Mesendoderm (in vitro differentiated cells): ENCODE results near the gene LAMC2.
"Not testable (repeated sequence)": the region's sequence is repeated elsewhere in the genome, so short reads cannot be mapped to it uniquely, and the experiment has no call there.

ENCODE experiments used
- DNase-seq: peaks from one replicate; pipeline ENCODE4 v3.0.0; 2013
- H2AK5ac ChIP-seq: 2 replicates; pipeline ENCODE4 v1.6.1; 2013; ENCODE audit warnings: low read length, inconsistent platforms
- H2BK120ac ChIP-seq: 2 replicates; pipeline ENCODE4 v1.6.1; 2013; ENCODE audit warnings: low read depth, mild to moderate bottlenecking, low read length, moderate library complexity, mixed read lengths
- H2BK15ac ChIP-seq: replicated peaks from 2 replicates; pipeline ENCODE4 v1.6.1; 2013; ENCODE audit warnings: low read depth, mild to moderate bottlenecking, moderate library complexity
- H2BK5ac ChIP-seq: 2 replicates; pipeline ENCODE4 v1.6.1; 2013; ENCODE audit warnings: low read length, inconsistent platforms
- H3K18ac ChIP-seq: 2 replicates; pipeline ENCODE4 v1.6.1; 2013; ENCODE audit warnings: mild to moderate bottlenecking, low read length, mixed read lengths
- H3K23ac ChIP-seq: one replicate; pipeline ENCODE4 v1.6.1; 2013; ENCODE audit warnings: low read length
- H3K27ac ChIP-seq: 2 replicates; pipeline ENCODE4 v1.5.1; 2013; ENCODE audit warnings: low read depth, mild to moderate bottlenecking, inconsistent platforms, low read length, moderate library complexity
- H3K27me3 ChIP-seq: 2 replicates; pipeline ENCODE4 v1.6.1; 2013; ENCODE audit warnings: low read length, control low read depth, mild to moderate bottlenecking, inconsistent platforms; ENCODE audit not compliant: insufficient read depth, poor library complexity
- H3K36me3 ChIP-seq: 2 replicates; pipeline ENCODE4 v1.6.1; 2013; ENCODE audit warnings: low read length, inconsistent platforms; ENCODE audit not compliant: control insufficient read depth, insufficient read depth
- H3K4ac ChIP-seq: one replicate; pipeline ENCODE4 v1.6.1; 2013; ENCODE audit warnings: low read depth, mild to moderate bottlenecking, low read length, moderate library complexity
- H3K4me1 ChIP-seq: 2 replicates; pipeline ENCODE4 v1.6.1; 2013; ENCODE audit warnings: low read depth, low read length, inconsistent platforms; ENCODE audit not compliant: control insufficient read depth
- H3K4me2 ChIP-seq: 2 replicates; pipeline ENCODE4 v1.6.1; 2013; ENCODE audit warnings: low read length
- H3K4me3 ChIP-seq: 2 replicates; pipeline ENCODE4 v1.5.1; 2013; ENCODE audit warnings: mild to moderate bottlenecking, low read length
- H3K56ac ChIP-seq: one replicate; pipeline ENCODE4 v1.6.1; 2013; ENCODE audit warnings: low read length
- H3K79me1 ChIP-seq: 2 replicates; pipeline ENCODE4 v1.6.1; 2013; ENCODE audit warnings: low read length, inconsistent platforms
- H3K79me2 ChIP-seq: 2 replicates; pipeline ENCODE4 v1.6.1; 2013; ENCODE audit warnings: mild to moderate bottlenecking, low read length; ENCODE audit not compliant: control insufficient read depth, insufficient read depth
- H3K9ac ChIP-seq: 2 replicates; pipeline ENCODE4 v1.6.1; 2013; ENCODE audit warnings: low read length, inconsistent platforms
- H4K5ac ChIP-seq: one replicate; pipeline ENCODE4 v1.6.1; 2013; ENCODE audit warnings: low read length
- H4K8ac ChIP-seq: one replicate; pipeline ENCODE4 v1.6.1; 2013; ENCODE audit warnings: low read depth, mild to moderate bottlenecking, control low read depth, low read length, moderate library complexity
- WGBS: extraction: QIAGEN DNeasy Blood & Tissue Kit; methylation state at CpG from one replicate; pipeline ENCODE4 v1.1.7; 2013; ENCODE audit warnings: low lambda C conversion rate, missing lambda C conversion rate; ENCODE audit not compliant: insufficient coverage; ENCODE audit errors: extremely low coverage; 5-methylcytosine and 5-hydroxymethylcytosine counted together

Gene LAMC2

DNA sequence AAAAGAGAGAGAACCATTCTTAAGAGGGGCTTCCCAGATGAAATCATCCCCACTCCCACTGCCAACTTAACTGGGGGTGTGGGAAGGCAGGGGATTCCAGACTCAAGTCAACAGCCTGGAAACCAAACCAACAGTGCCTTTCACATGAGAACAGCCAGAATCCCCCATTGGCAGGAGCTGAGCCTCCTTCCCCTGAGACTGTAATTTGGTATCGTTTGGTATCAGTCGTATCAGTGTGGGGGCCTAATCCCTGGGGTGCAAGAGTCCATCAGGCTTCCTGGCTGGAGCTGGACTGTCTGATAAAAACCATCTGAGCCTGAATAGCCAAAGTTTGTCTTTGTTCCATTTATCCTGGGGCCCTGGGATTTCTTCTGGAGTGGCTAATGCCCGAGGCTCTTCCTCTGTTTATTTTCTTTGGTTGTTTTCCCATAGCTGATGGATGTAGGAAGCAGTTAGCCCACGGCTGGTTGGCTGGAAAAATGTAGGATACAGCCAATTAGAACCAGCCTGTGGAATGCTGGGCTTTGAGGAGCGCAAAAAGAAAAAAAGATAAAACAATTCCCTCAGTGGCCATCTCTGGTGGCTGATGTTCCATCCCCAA is 84.6 kb downstream of the LAMC2 start:
- H3K27me3 ChIP-seq = no peaks in the 10 kb centered on the region
- no peak for DNase-seq
- H3K23ac ChIP-seq = no peak overlapping the region
- no peak overlapping the region for H3K4me2 ChIP-seq
- H3K4ac ChIP-seq = no peak overlapping the region
- no peak overlapping the region for H4K5ac ChIP-seq
- H2BK120ac ChIP-seq = no peak overlapping the region
- no peak overlapping the region for H3K18ac ChIP-seq
- no peaks in the 10 kb centered on the region for H3K4me1 ChIP-seq
- H3K27ac ChIP-seq = no peak overlapping the region
- no peaks in the 10 kb centered on the region for H3K79me1 ChIP-seq
- no peak overlapping the region for H2BK15ac ChIP-seq
- WGBS = no CpG with 5 or more reads among the region's 5 CpGs
- H3K79me2 ChIP-seq = no peaks in the 10 kb centered on the region
- H3K36me3 ChIP-seq = no peaks in the 10 kb centered on the region
- no peak overlapping the region for H2AK5ac ChIP-seq
- no peak overlapping the region for H3K9ac ChIP-seq
- no peak overlapping the region for H2BK5ac ChIP-seq
- no peak overlapping the region for H3K56ac ChIP-seq
- H4K8ac ChIP-seq = no peak overlapping the region
- H3K4me3 ChIP-seq = no peak overlapping the region

- H3K27me3 ChIP-seq = no peaks in the 10 kb centered on the region
- no peak overlapping the region for H2BK15ac ChIP-seq
- no peak for DNase-seq
- no peak overlapping the region for H3K56ac ChIP-seq
- H4K8ac ChIP-seq = no peak overlapping the region
- H3K36me3 ChIP-seq = no peaks in the 10 kb centered on the region
- WGBS = no CpG with 5 or more reads among the region's 4 CpGs
- no peak overlapping the region for H3K18ac ChIP-seq
- H3K4ac ChIP-seq = no peak overlapping the region
- H4K5ac ChIP-seq = no peak overlapping the region
- no peak overlapping the region for H2BK5ac ChIP-seq
- peaks cover 1% of the 10 kb centered on the region for H3K4me1 ChIP-seq
- H3K4me2 ChIP-seq = no peak overlapping the region
- no peaks in the 10 kb centered on the region for H3K79me1 ChIP-seq
- no peak overlapping the region for H3K9ac ChIP-seq
- no peaks in the 10 kb centered on the region for H3K79me2 ChIP-seq
- H3K23ac ChIP-seq = no peak overlapping the region
- H3K27ac ChIP-seq = no peak overlapping the region
- H2BK120ac ChIP-seq = no peak overlapping the region
- H3K4me3 ChIP-seq = no peak overlapping the region
- no peak overlapping the region for H2AK5ac ChIP-seq
Observed at GRCh38 chr1:183272390-183272848, 86.4 kb downstream of the LAMC2 start.

DNA sequence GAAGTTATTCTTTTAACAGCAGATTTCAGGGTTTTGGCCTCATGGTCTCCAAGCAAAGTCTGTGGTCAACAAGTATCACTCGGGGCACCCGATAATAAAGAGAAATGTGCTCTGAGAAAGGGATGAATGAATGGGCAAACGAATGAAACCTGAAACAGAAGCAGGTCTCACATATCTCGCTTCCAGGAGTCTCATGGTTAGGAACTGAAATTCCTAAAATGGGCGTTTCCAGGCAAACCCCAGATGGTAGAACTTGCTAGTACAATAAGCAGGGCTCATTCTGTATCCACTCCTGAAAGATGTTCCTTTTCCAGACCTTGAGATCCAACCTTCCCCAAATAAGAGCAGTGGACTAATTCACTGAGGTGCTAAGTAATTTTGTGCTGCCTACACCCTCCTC is 87.2 kb downstream of the LAMC2 start:
- DNase-seq = no peak
- H3K27ac ChIP-seq = no peak overlapping the region
- H3K4me3 ChIP-seq = no peak overlapping the region

DNA sequence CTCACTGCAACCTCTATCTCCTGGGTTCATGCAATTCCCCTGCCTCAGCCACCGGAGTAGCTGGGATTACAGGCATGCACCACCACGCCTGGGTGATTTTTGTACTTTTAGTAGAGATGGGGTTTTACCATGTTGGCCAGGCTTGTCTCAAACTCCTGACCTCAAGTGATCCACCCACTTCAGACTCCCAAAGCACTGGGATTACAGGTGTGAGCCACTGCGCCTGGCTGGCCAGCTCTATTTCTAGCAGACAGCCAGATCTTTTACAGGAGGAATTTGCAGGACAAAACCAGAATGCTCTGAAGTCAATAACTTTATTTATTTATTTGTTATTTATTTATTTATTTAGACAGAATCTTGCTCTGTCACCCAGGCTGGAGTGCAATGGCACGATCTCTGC is 87.9 kb downstream of the LAMC2 start:
- peaks cover 12% of the 10 kb centered on the region for H3K4me1 ChIP-seq
- no CpG with 5 or more reads among the region's 4 CpGs for WGBS

More for the DNA sequence above, 87.2 kb downstream of the LAMC2 start:
- Histone ChIP-seq H3K56ac (no peak overlapping the region), H3K27me3 (no peaks in the 10 kb centered on the region), H3K4me1 (peaks cover 5% of the 10 kb centered on the region), H4K8ac (no peak overlapping the region), H3K36me3 (no peaks in the 10 kb centered on the region), H3K4ac (no peak overlapping the region), H2BK120ac (no peak overlapping the region), H3K79me2 (no peaks in the 10 kb centered on the region), H3K9ac (no peak overlapping the region), H3K4me2 (no peak overlapping the region), H2BK5ac (no peak overlapping the region), H3K18ac (no peak overlapping the region), H4K5ac (no peak overlapping the region), H3K79me1 (no peaks in the 10 kb centered on the region), H3K23ac (no peak overlapping the region), H2AK5ac (no peak overlapping the region), H2BK15ac (no peak overlapping the region)
- WGBS = no CpG with 5 or more reads among the region's 5 CpGs

DNA sequence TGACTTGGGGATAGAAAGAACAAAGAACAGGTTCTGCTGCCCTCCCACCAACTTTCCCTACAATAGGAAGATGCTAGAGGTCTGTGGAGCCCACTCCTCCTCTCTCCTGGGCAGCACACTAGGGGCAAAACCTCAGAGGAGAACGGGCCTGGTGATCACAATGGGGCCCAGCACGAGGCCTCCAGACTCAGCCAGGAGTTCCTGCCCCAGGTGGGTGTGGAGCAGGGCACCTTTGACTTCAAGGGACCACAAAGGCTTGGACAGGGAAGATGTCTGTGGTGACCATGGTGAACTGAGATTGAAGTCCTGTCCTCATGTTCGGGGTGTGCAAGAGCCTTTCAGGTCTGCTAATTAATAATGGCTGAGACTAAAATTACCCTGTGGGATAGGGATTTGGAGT is 88.8 kb downstream of the LAMC2 start:
- Histone ChIP-seq H3K36me3 (no peaks in the 10 kb centered on the region), H3K27me3 (no peaks in the 10 kb centered on the region), H4K5ac (no peak overlapping the region), H3K23ac (no peak overlapping the region), H3K56ac (no peak overlapping the region), H3K79me1 (no peaks in the 10 kb centered on the region), H2BK15ac (no peak overlapping the region), H3K79me2 (no peaks in the 10 kb centered on the region), H4K8ac (no peak overlapping the region), H2BK120ac (no peak overlapping the region), H2AK5ac (no peak overlapping the region), H3K27ac (no peak overlapping the region), H2BK5ac (no peak overlapping the region), H3K4me3 (no peak overlapping the region), H3K18ac (peak overlapping the region; percentile 22), H3K4me1 (peaks cover 15% of the 10 kb centered on the region), H3K4me2 (no peak overlapping the region), H3K4ac (no peak overlapping the region), H3K9ac (no peak overlapping the region)
- DNase-seq = no peak
- no CpG with 5 or more reads among the region's 3 CpGs for WGBS

More for the DNA sequence above, 87.9 kb downstream of the LAMC2 start:
- not testable (repeated sequence) for H2BK120ac ChIP-seq, H3K79me2 ChIP-seq, H3K4me3 ChIP-seq, H3K36me3 ChIP-seq, H3K18ac ChIP-seq, H2BK5ac ChIP-seq, H2AK5ac ChIP-seq, DNase-seq, H3K4me2 ChIP-seq, H3K4ac ChIP-seq, H3K56ac ChIP-seq, H3K27ac ChIP-seq, H3K23ac ChIP-seq, H3K27me3 ChIP-seq, H4K5ac ChIP-seq, H3K9ac ChIP-seq, H2BK15ac ChIP-seq, H3K79me1 ChIP-seq, H4K8ac ChIP-seq

- no peak overlapping the region for H2BK120ac ChIP-seq
- no peak overlapping the region for H3K18ac ChIP-seq
- H3K79me1 ChIP-seq = no peaks in the 10 kb centered on the region
- no peak overlapping the region for H3K9ac ChIP-seq
- no peak overlapping the region for H2BK5ac ChIP-seq
- H3K4me1 ChIP-seq = peaks cover 15% of the 10 kb centered on the region
- DNase-seq = no peak
- no CpG with 5 or more reads among the region's 3 CpGs for WGBS
- H3K56ac ChIP-seq = no peak overlapping the region
- H3K4me2 ChIP-seq = no peak overlapping the region
- H3K79me2 ChIP-seq = no peaks in the 10 kb centered on the region
- no peak overlapping the region for H4K8ac ChIP-seq
- H3K4me3 ChIP-seq = no peak overlapping the region
- no peak overlapping the region for H4K5ac ChIP-seq
- H3K27me3 ChIP-seq = no peaks in the 10 kb centered on the region
- no peak overlapping the region for H2AK5ac ChIP-seq
- H2BK15ac ChIP-seq = no peak overlapping the region
- no peak overlapping the region for H3K23ac ChIP-seq
- no peak overlapping the region for H3K27ac ChIP-seq
- no peaks in the 10 kb centered on the region for H3K36me3 ChIP-seq
- H3K4ac ChIP-seq = no peak overlapping the region
Observed at GRCh38 chr1:183275322-183275721, 89.3 kb downstream of the LAMC2 start.
